K562 (cell line): ENCODE data around the gene GPR153. TPM values are rescaled to one million over a fixed set of nuclear protein-coding genes. Genes with fewer than 3 reads are reported as not detected.
A peak's percentile ranks its signal among the peaks of the same experiment; 100 is the strongest.

ENCODE experiments used
- ATAC-seq: fragments of 200-7000 bp; cut with Tn5 transposase; 3 replicates; pipeline ENCODE4 v1.9.1; 2020; ENCODE audit warnings: moderate library complexity
- BruUV-seq: library from RNA; stranded (reverse); fragments of 400-500 nt; replicated peaks from 2 replicates; lab custom pipeline; 2021; lab: Mats Ljungman, UMichigan
- CTCF ChIA-PET: fragments of 300-600 bp; formaldehyde crosslinking; extraction: SDS; loops from one replicate; lab custom pipeline; 2021; ENCODE audit warnings: low intra/inter-chr PET ratio; lab: Yijun Ruan, JAX
- POLR2A ChIA-PET: fragments of 300-600, 350-650 bp; sonication (Branson Sonifier 250); formaldehyde crosslinking; extraction: SDS; loops from one replicate; lab custom pipeline; 2021; ENCODE audit warnings: antibody characterized with exemption, inconsistent platforms; lab: Yijun Ruan, JAX
- DNase-seq, 4 experiments: peaks; one replicate each; pipeline versions ENCODE4 v3.0.0 to v3.0.0-alpha.2; 2011 to 2018; ENCODE audit warnings: low spot score in 3 of 4, mixed read lengths in 3 of 4; ENCODE audit errors: extremely low read depth in 1 of 4
- FAIRE-seq: peaks from 2 replicates; lab custom pipeline; 2011; peaks lifted over from hg19 to GRCh38; lab: Jason Lieb, UNC
- H2AFZ ChIP-seq: 2 replicates; pipeline ENCODE4 v1.6.0; 2011; ENCODE audit warnings: low read depth, low read length, control low read depth, inconsistent platforms
- H3K27ac ChIP-seq: fragments of 200-600 bp; 3 replicates; pipeline ENCODE4 v1.8.0; 2011; ENCODE audit warnings: low read depth, mild to moderate bottlenecking, control low read depth, inconsistent platforms, low read length, moderate library complexity, mixed read lengths; ENCODE audit errors: extremely low read depth
- H3K27me3 ChIP-seq, 2 experiments: fragments of 300-600 bp in 1 of 2; 2 replicates in 1 of 2; 3 replicates in 1 of 2; pipeline versions ENCODE4 v1.6.0 to v1.8.0; 2011; ENCODE audit warnings: inconsistent platforms in 2 of 2, low read length in 2 of 2, mild to moderate bottlenecking in 1 of 2, mixed read lengths in 1 of 2, moderate library complexity in 1 of 2; ENCODE audit not compliant: control insufficient read depth in 2 of 2, insufficient read depth in 2 of 2
- H3K36me3 ChIP-seq: fragments of 300-600 bp; 3 replicates; pipeline ENCODE4 v1.8.0; 2011; ENCODE audit warnings: mild to moderate bottlenecking, low read length, inconsistent platforms; ENCODE audit not compliant: control insufficient read depth, insufficient read depth
- H3K4me1 ChIP-seq, 2 experiments: fragments of 200-600 bp in 1 of 2; replicated peaks in 1 of 2; 2 replicates in 1 of 2; 3 replicates in 1 of 2; pipeline versions ENCODE4 v1.5.1 to v1.8.0; 2011; ENCODE audit warnings: inconsistent platforms in 2 of 2, low read length in 2 of 2, mild to moderate bottlenecking in 1 of 2, mixed read lengths in 1 of 2, moderate library complexity in 1 of 2; ENCODE audit not compliant: control insufficient read depth in 2 of 2, insufficient read depth in 2 of 2
- H3K4me2 ChIP-seq: 2 replicates; pipeline ENCODE4 v1.6.1; 2011; ENCODE audit warnings: low read length, control low read depth, inconsistent platforms, mixed read lengths; ENCODE audit not compliant: insufficient read depth
- H3K4me3 ChIP-seq: fragments of 200-600 bp; sonication (generic), shearing (Covaris generic); 2 replicates; pipeline ENCODE4 v1.5.1; 2016; ENCODE audit warnings: control low read depth, inconsistent platforms
- H3K79me2 ChIP-seq: fragments of 200-600 bp; 3 replicates; pipeline ENCODE4 v1.8.0; 2011; ENCODE audit warnings: low read length, inconsistent platforms; ENCODE audit not compliant: control insufficient read depth, insufficient read depth
- H3K9ac ChIP-seq, 2 experiments: 2 replicates each; pipeline versions ENCODE4 v1.6.0 to v1.6.1; 2011; ENCODE audit warnings: low read depth in 2 of 2, low read length in 2 of 2, control low read depth in 1 of 2, inconsistent platforms in 1 of 2, mild to moderate bottlenecking in 1 of 2, mixed read lengths in 1 of 2; ENCODE audit not compliant: insufficient read depth in 1 of 2
- H3K9me1 ChIP-seq: one replicate; pipeline ENCODE4 v1.6.0; 2011; ENCODE audit warnings: inconsistent platforms, mild to moderate bottlenecking, low read length, moderate library complexity; ENCODE audit not compliant: control insufficient read depth, insufficient read depth
- H3K9me3 ChIP-seq: replicated peaks from 2 replicates; pipeline ENCODE4 v1.5.1; 2011; ENCODE audit warnings: low read depth, low read length, inconsistent platforms; ENCODE audit not compliant: control insufficient read depth, insufficient read depth
- H4K20me1 ChIP-seq: replicated peaks from 2 replicates; pipeline ENCODE4 v1.6.1; 2011; ENCODE audit warnings: low read length, inconsistent platforms, mixed read lengths; ENCODE audit not compliant: control insufficient read depth, insufficient read depth
- ETV1 ChIP-seq: fragments of 450-650 bp; conservative IDR thresholded peaks from 2 replicates; pipeline ENCODE4 v1.6.1; 2016; ENCODE audit warnings: missing genetic modification characterization, control low read depth, low read depth, missing compliant biosample characterization
- NR4A1 ChIP-seq, 2 experiments: fragments of 250-450 bp in 1 of 2; fragments of 450-650 bp in 1 of 2; sonication (Bioruptor Pico) in 1 of 2; IDR thresholded peaks; 2 replicates each; pipeline versions ENCODE4 v1.4.0 to v1.6.1; 2016 to 2020; ENCODE audit warnings: mild to moderate bottlenecking in 2 of 2, missing compliant biosample characterization in 1 of 2, missing genetic modification characterization in 1 of 2, moderate library complexity in 1 of 2
- ZBTB7A ChIP-seq: IDR thresholded peaks from 2 replicates; pipeline ENCODE4 v1.6.1; 2011; ENCODE audit warnings: low read depth, mild to moderate bottlenecking, low read length, moderate library complexity, borderline replicate concordance; ENCODE audit not compliant: control insufficient read depth
- ZNF311 ChIP-seq: fragments of 250-450 bp; sonication (Bioruptor Pico); IDR thresholded peaks from 2 replicates; pipeline ENCODE4 v1.4.0; 2020; ENCODE audit warnings: mild to moderate bottlenecking, moderate library complexity
- ZNF76 ChIP-seq: fragments of 250-450 bp; sonication (Bioruptor Pico); IDR thresholded peaks from 2 replicates; pipeline ENCODE4 v1.4.0; 2020; ENCODE audit warnings: mild to moderate bottlenecking, moderate library complexity, borderline replicate concordance
- WGBS: fragments of 100-300 bp; shearing (Covaris generic); methylation state at CpG from one replicate; pipeline ENCODE4 v1.1.6; 2016; ENCODE audit warnings: low coverage, mixed read lengths; ENCODE audit not compliant: insufficient coverage; ENCODE audit errors: missing lambda C conversion rate; 5-methylcytosine and 5-hydroxymethylcytosine counted together
- in situ Hi-C: fragments of 300-500 bp; cut with MboI; formaldehyde crosslinking; loops from 4 replicates; pipeline ENCODE4 v1.15.0; 2018; ENCODE audit warnings: inconsistent platforms, mixed read lengths
- intact Hi-C: fragments of 100-400 bp; cut with micrococcal nuclease; formaldehyde crosslinking; loops from 2 replicates; pipeline ENCODE4 v1.14.2; 2022
- polyA plus RNA-seq, 8 experiments: library from polyadenylated mRNA; depleted of rRNA in 4 of 8; stranded (reverse) in 5 of 8; unstranded in 3 of 8; fragments of >200 nt; fragmentation: Nextera tagmentation in 2 of 8; fragmentation: Illumina TruSeq in 1 of 8; extraction: Ambion mirVana in 2 of 8; extraction: Trizol in 1 of 8; gene quantifications; 2 replicates each; pipeline versions ENCODE4 v1.2.1 to v1.2.3, GENCODE V29; 2011 to 2014; ENCODE audit warnings: inconsistent platforms in 1 of 8, missing spikeins in 1 of 8
- total RNA-seq, 7 experiments: library from RNA; depleted of rRNA in 6 of 7; stranded (reverse); fragments of >200 nt in 6 of 7; fragmentation: Illumina TruSeq in 2 of 7; extraction: Trizol in 2 of 7; gene quantifications; 2 replicates each; pipeline versions ENCODE4 v1.2.1 to v1.2.3, GENCODE V29; 2011 to 2021; ENCODE audit warnings: low replicate concordance in 1 of 7
- TF ChIP-seq, protein P1 (sequence below), 2 experiments: IDR thresholded peaks; 2 replicates each; pipeline ENCODE4 v1.6.1; 2012; ENCODE audit warnings: improper control_type of control experiment in 2 of 2, low read depth in 2 of 2, low read length in 2 of 2, borderline replicate concordance in 1 of 2

GPR153 gene
- total and polyA plus RNA-seq, 9 of the 15 experiments (the other 6 are each of a cell fraction or from before 2014, with no cell fraction given): 0.01 to 1.5 (median 0.51) TPM

DNA sequence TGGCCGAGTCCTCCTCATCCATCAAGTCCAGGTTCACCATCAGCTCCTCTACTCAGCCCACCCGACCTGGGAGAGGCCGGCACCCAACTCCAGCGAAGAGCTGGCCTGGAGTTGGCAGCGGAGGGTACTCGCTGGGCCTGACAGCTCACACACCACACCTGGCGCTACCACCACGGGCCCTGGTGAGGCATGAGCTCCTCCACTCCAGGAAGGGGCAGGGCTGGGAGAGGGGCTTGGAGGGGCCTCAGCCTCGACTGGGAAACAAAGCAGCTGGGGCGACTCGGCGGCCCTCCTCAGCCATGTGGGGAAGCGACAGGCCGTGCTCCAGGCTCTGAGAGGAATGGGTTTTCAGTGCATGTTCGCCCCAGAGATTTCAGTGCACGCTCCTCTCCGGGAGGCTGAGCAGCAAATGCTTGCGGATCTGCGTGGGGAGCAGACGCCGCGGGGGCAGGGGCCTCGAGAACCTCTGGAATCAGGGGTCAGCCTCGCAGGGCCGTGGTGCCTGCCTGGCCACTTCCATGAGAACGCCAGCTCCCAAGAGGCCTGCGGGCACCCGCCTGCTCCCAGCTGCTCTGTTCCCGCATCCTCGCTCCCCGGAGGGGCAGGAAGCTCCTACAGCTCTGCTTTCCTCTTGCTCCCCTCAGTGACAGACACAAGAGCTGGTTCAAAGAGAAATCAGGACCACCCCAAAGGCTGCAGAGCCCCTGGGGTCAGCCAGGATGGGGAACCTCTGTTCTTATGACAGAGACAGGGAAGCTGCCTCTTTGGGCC is 18.9 kb upstream of the GPR153 start:
- H3K27ac ChIP-seq: no peak overlapping the region
- FAIRE-seq: no peak
- POLR2A ChIA-PET: interaction anchor here (0.6 kb wide), 1 partner anchor 15 kb away, joined by 3 read pairs; no protein-coding TSS in a partner anchor
- CTCF ChIA-PET: interaction anchor here (1.5 to 2.5 kb wide), 4 partner anchors 12 to 63 kb away, joined by 6 to 20 read pairs (median 8); no protein-coding TSS in a partner anchor
- intact Hi-C loops: loop anchor here (2.0 kb wide), 1 partner anchor 33 kb away; no protein-coding TSS in a partner anchor
- H2AFZ ChIP-seq: no peak overlapping the region
- H3K9me3 ChIP-seq: no peaks in the 10 kb centered on the region
- no peak for ATAC-seq
- no TSS peak for BruUV-seq
- TF ChIP-seq ZBTB7A: no peak
- H3K4me2 ChIP-seq: no peak overlapping the region
- peaks cover 3% of the 10 kb centered on the region; the same call in 1 of the 2 replicates for H4K20me1 ChIP-seq
- no peaks in the 10 kb centered on the region; a peak in 1 of 5 replicates for H3K27me3 ChIP-seq
- peak overlapping the region in 1 of 2 experiments; percentile 11; a peak in 1 of 4 replicates for H3K9ac ChIP-seq
- 85% methylated on average over 27 of the region's 31 CpGs for WGBS
- H3K9me1 ChIP-seq: no peaks in the 10 kb centered on the region
- peaks cover 5 to 52% of the 10 kb centered on the region in 2 experiments; a peak in 4 of 5 replicates for H3K4me1 ChIP-seq
- in situ Hi-C loops: no loop called here
- no peaks in the 10 kb centered on the region for H3K36me3 ChIP-seq
- H3K4me3 ChIP-seq: no peak overlapping the region
- no peaks in the 10 kb centered on the region for H3K79me2 ChIP-seq
- no peak for DNase-seq

DNA sequence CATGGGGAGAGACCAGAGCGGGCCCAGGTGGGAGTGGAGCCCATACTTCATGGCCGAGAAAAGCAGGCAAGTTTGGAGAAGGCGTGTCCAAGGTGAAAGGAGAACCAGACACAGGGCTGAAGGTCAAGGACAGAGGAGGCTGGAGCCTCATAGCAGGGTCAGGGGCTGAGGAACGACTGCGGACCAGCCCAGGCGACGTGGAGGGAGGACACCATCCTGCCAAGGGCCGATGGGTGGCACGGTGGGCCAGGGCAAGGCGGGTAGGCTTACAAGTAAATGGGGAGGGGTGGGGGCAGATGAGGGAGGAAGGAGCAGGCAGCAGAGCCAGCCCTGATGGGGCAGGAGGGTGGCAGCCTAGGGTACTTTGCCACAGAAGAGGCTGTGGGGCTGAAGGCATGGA is 18.2 kb upstream of the GPR153 start:
- H4K20me1 ChIP-seq: 0 out of 2 replicates have a peak, but pooled peaks cover 3% of the 10 kb centered on the region
- no peaks in the 10 kb centered on the region for H3K9me1 ChIP-seq
- no peaks in the 10 kb centered on the region for H3K9me3 ChIP-seq
- no peak overlapping the region for H3K27ac ChIP-seq
- TF ChIP-seq ZNF76 (CRISPR knock-in tag) (no peak), ZNF311 (CRISPR knock-in tag) (no peak), ETV1 (no peak), NR4A1 (CRISPR knock-in tag; IDR thresholded peaks at IDR 0.05) (no peak), NR4A1 (tag; IDR thresholded peaks at IDR 0.05) (no peak)
- TF ChIP-seq, protein P1, sequence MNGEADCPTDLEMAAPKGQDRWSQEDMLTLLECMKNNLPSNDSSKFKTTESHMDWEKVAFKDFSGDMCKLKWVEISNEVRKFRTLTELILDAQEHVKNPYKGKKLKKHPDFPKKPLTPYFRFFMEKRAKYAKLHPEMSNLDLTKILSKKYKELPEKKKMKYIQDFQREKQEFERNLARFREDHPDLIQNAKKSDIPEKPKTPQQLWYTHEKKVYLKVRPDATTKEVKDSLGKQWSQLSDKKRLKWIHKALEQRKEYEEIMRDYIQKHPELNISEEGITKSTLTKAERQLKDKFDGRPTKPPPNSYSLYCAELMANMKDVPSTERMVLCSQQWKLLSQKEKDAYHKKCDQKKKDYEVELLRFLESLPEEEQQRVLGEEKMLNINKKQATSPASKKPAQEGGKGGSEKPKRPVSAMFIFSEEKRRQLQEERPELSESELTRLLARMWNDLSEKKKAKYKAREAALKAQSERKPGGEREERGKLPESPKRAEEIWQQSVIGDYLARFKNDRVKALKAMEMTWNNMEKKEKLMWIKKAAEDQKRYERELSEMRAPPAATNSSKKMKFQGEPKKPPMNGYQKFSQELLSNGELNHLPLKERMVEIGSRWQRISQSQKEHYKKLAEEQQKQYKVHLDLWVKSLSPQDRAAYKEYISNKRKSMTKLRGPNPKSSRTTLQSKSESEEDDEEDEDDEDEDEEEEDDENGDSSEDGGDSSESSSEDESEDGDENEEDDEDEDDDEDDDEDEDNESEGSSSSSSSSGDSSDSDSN (IDR thresholded peaks at IDR 0.05; ENCODE audit: borderline replicate concordance in 1 of 2, low read depth in 2 of 2, low read length in 2 of 2): no peak
- no peak overlapping the region for H2AFZ ChIP-seq
- H3K27me3 ChIP-seq: no peaks in the 10 kb centered on the region; a peak in 1 of 5 replicates
- DNase-seq (no peak), FAIRE-seq (no peak), ATAC-seq (no peak)
- ChIA-PET POLR2A (no interaction called here), CTCF (interaction anchor here (1.6 kb wide), 1 partner anchor 11 kb away, joined by 6 read pairs; no protein-coding TSS in a partner anchor)
- H3K9ac ChIP-seq: no peak overlapping the region; a peak in 1 of 4 replicates
- no TSS peak for BruUV-seq
- in situ Hi-C loops (no loop called here), intact Hi-C loops (no loop called here)
- H3K79me2 ChIP-seq: no peaks in the 10 kb centered on the region
- H3K36me3 ChIP-seq: no peaks in the 10 kb centered on the region
- H3K4me3 ChIP-seq: no peak overlapping the region
- H3K4me1 ChIP-seq: peaks cover 5 to 59% of the 10 kb centered on the region in 2 experiments; a peak in 4 of 5 replicates
- 69% methylated on average over 10 of the region's 10 CpGs for WGBS
- H3K4me2 ChIP-seq: no peak overlapping the region
